ENCODE results near the gene NSMF. TPM values are rescaled to one million over a fixed set of nuclear protein-coding genes. Genes with fewer than 3 reads are reported as not detected.

Gene NSMF
- total and polyA plus RNA-seq, 2 of the 8 experiments (the other 6 are each of a cell fraction or from before 2014, with no cell fraction given) = 56.7 to 65.1 TPM

- CTCF ChIA-PET (ENCODE audit: partially characterized antibody) = interaction anchor here (1.0 to 1.6 kb wide), 3 partner anchors 9 to 55 kb away, joined by 3 to 8 read pairs (median 6); no protein-coding TSS in a partner anchor
- no peak overlapping the region for H2BK20ac ChIP-seq (ENCODE audit: low read length)
Observed at GRCh38 chr9:137499858-137500661, 40.9 kb upstream of the NSMF start.

More at GRCh38 chr9:137499858-137500661, 40.9 kb upstream of the NSMF start:
- Histone ChIP-seq H3K27me3 (replicated peaks in 1 of 4; ENCODE audit: control insufficient read depth in 3 of 4, extremely low read depth in 1 of 4, insufficient read depth in 3 of 4, low read length in 3 of 4) (no peaks in the 10 kb centered on the region), H2BK5ac (ENCODE audit: low read depth, low read length) (no peak overlapping the region), H2AFZ (ENCODE audit: low read length) (no peak overlapping the region), H3K14ac (ENCODE audit: insufficient read length) (no peak overlapping the region), H2BK15ac (ENCODE audit: low read length) (no peak overlapping the region), H3K79me1 (ENCODE audit: low read depth, low read length) (no peaks in the 10 kb centered on the region), H3K4ac (replicated peaks; ENCODE audit: insufficient read length, low read depth, low read length) (no peak overlapping the region), H3K18ac (ENCODE audit: extremely low read depth, low read length) (no peak overlapping the region), H3K23me2 (ENCODE audit: low read depth, low read length) (no peaks in the 10 kb centered on the region; the same call in 1 of the 2 replicates), H4K20me1 (replicated peaks in 1 of 2; ENCODE audit: control insufficient read depth in 1 of 2, insufficient read depth in 2 of 2, low read length in 2 of 2) (peaks cover 0 to 4% of the 10 kb centered on the region in 2 experiments), H3K9me3 (ENCODE audit: insufficient read depth in 2 of 2, low read depth in 1 of 2, low read length in 1 of 2) (peaks cover 0 to 24% of the 10 kb centered on the region in 2 experiments; a peak in 1 of 4 replicates), H3K9ac (replicated peaks in 1 of 4; ENCODE audit: extremely low read depth in 1 of 4, low read depth in 3 of 4, low read length in 3 of 4) (no peak overlapping the region), H3K56ac (replicated peaks; ENCODE audit: insufficient read length, low read depth, low read length) (no peak overlapping the region), H4K5ac (ENCODE audit: insufficient read length, low read depth, low read length) (no peak overlapping the region), H3K4me1 (replicated peaks in 1 of 4; ENCODE audit: control insufficient read depth in 3 of 4, insufficient read depth in 4 of 4, low read length in 3 of 4) (no peaks in the 10 kb centered on the region), H3K23ac (ENCODE audit: insufficient read length) (no peak overlapping the region), H3K4me2 (ENCODE audit: insufficient read depth in 1 of 2, low read depth in 2 of 2, low read length in 2 of 2) (no peak overlapping the region), H3K27ac (ENCODE audit: low read depth, low read length) (no peak overlapping the region), H3K4me3 (ENCODE audit: extremely low read depth in 1 of 4, insufficient read depth in 2 of 4, low read depth in 3 of 4, low read length in 4 of 4) (no peak overlapping the region), H2BK120ac (replicated peaks; ENCODE audit: low read depth, low read length) (no peak overlapping the region), H3K36me3 (ENCODE audit: control insufficient read depth in 2 of 4, insufficient read depth in 4 of 4, low read length in 3 of 4) (no peaks in the 10 kb centered on the region), H2AK5ac (ENCODE audit: low read depth, low read length) (no peak overlapping the region), H4K91ac (replicated peaks; ENCODE audit: insufficient read length, low read length) (no peak overlapping the region), H4K8ac (ENCODE audit: extremely low read depth, insufficient read depth, low read length) (peak overlapping the region; percentile 57; the same call in 1 of the 2 replicates), H3K79me2 (ENCODE audit: control insufficient read depth in 1 of 2, insufficient read depth in 2 of 2, low read length in 2 of 2) (no peaks in the 10 kb centered on the region), H2BK12ac (ENCODE audit: low read depth, low read length) (no peak overlapping the region)
- no peak for DNase-seq (ENCODE audit: low read depth in 1 of 2, low spot score in 2 of 2)
- no peak for FAIRE-seq
- WGBS, 2 experiments (ENCODE audit: extremely low coverage in 1 of 2, insufficient coverage in 1 of 2, insufficient read length in 1 of 2, insufficient replicate concordance in 2 of 2, low coverage in 1 of 2, low lambda C conversion rate in 2 of 2, missing lambda C conversion rate in 1 of 2) = 92% methylated on average over 29 of the region's 36 CpGs; no CpG with 5 or more reads in 1 of the 2 experiments
- POLR2A ChIA-PET (ENCODE audit: partially characterized antibody) = no interaction called here
- no peak for TF ChIP-seq SP4 (IDR thresholded peaks at IDR 0.05; ENCODE audit: low read length)
- TF ChIP-seq KDM5A (IDR thresholded peaks at IDR 0.05; ENCODE audit: low read length) = no peak
- TF ChIP-seq GTF2F1 (IDR thresholded peaks at IDR 0.05; ENCODE audit: borderline replicate concordance, low read depth, low read length) = no peak
- no peak for TF ChIP-seq EZH2 (IDR thresholded peaks at IDR 0.05; ENCODE audit: low read depth, low read length, severe bottlenecking)
- TF ChIP-seq PHF8 (conservative IDR thresholded peaks at IDR 0.05; ENCODE audit: low read depth, low read length) = no peak
- TF ChIP-seq SRF (IDR thresholded peaks at IDR 0.05; ENCODE audit: low read depth, low read length) = no peak
- TF ChIP-seq POLR2A (IDR thresholded peaks at IDR 0.05; ENCODE audit: control extremely low read depth in 1 of 2, low read depth in 2 of 2, low read length in 2 of 2) = no peak
- TF ChIP-seq FOSL1 (IDR thresholded peaks at IDR 0.05; ENCODE audit: insufficient read depth, low read depth, low read length) = no peak
- no peak for TF ChIP-seq CHD2 (IDR thresholded peaks at IDR 0.05; ENCODE audit: low read length)

Data from H1 (cell line).